Sigmoid colon (tissue), 7 donors: ENCODE measurements around the gene AGBL1. TPM values are rescaled to one million over a fixed set of nuclear protein-coding genes. Genes with fewer than 3 reads are reported as not detected.

Experiments used
- DNase-seq: peaks from one replicate; pipeline ENCODE4 v3.0.0-alpha.2; 2019
- H3K27ac ChIP-seq, 4 donors: fragments of 200-600 bp; sonication (generic); one replicate each; pipeline ENCODE4 v1.5.1; 2016 to 2019; ENCODE audit warnings: mild to moderate bottlenecking in 1 of 4
- H3K27me3 ChIP-seq, 3 donors: fragments of 200-600 bp; sonication (generic); one replicate each; pipeline ENCODE4 v1.5.1; 2019; ENCODE audit warnings: mild to moderate bottlenecking in 1 of 3
- H3K36me3 ChIP-seq, 4 donors: fragments of 200-600 bp; sonication (generic); one replicate each; pipeline ENCODE4 v1.5.1; 2016 to 2019
- H3K4me1 ChIP-seq, 4 donors: fragments of 200-600 bp; sonication (generic); one replicate each; pipeline ENCODE4 v1.5.1; 2017 to 2019
- H3K4me3 ChIP-seq, 4 donors: fragments of 200-600 bp; sonication (generic); one replicate each; pipeline ENCODE4 v1.5.1; 2017 to 2019; ENCODE audit warnings: mild to moderate bottlenecking in 2 of 4, moderate library complexity in 1 of 4
- H3K9me3 ChIP-seq, 4 donors: fragments of 200-600 bp in 3 of 4; sonication (generic) in 3 of 4; one replicate each; pipeline versions ENCODE4 v1.5.1 to v1.6.1; 2013 to 2019
- CTCF ChIP-seq, 4 experiments: fragments of 450-650 bp in 3 of 4; fragments of 200-600 bp in 1 of 4; IDR thresholded peaks; one replicate each; pipeline ENCODE4 v1.5.1; 2016 to 2019; ENCODE audit warnings: antibody characterized with exemption in 4 of 4, mild to moderate bottlenecking in 3 of 4, moderate library complexity in 2 of 4
- EP300 ChIP-seq, 4 donors: sonication (generic); formaldehyde crosslinking; IDR thresholded peaks; one replicate each; pipeline ENCODE4 v1.6.1; 2017; ENCODE audit warnings: antibody characterized with exemption in 4 of 4
- POLR2A ChIP-seq, 2 donors: fragments of 450-650 bp; IDR thresholded peaks; one replicate each; pipeline ENCODE4 v1.6.1; 2016; ENCODE audit warnings: antibody characterized with exemption in 2 of 2, mild to moderate bottlenecking in 2 of 2, moderate library complexity in 2 of 2
- POLR2AphosphoS5 ChIP-seq, 4 donors: sonication (generic); formaldehyde crosslinking; IDR thresholded peaks; one replicate each; pipeline ENCODE4 v1.6.1; 2017; ENCODE audit warnings: antibody characterized with exemption in 4 of 4
- WGBS, 2 donors: extraction: QIAGEN DNeasy Blood & Tissue Kit; methylation state at CpG; one replicate each; pipeline ENCODE4 v1.1.7; 2013; 5-methylcytosine and 5-hydroxymethylcytosine counted together
- intact Hi-C: fragments of 100-400 bp; cut with DNase I; formaldehyde crosslinking; loops from one replicate; pipeline ENCODE4 v1.15.1; 2023
- polyA plus RNA-seq, 3 donors: library from polyadenylated mRNA; stranded (reverse); fragments of 200-250 nt; gene quantifications; one replicate each; pipeline ENCODE4 v1.2.3, GENCODE V29; 2013
- total RNA-seq, 4 donors: library from RNA; depleted of rRNA; stranded (reverse); fragments of >200 nt; gene quantifications; one replicate each; pipeline ENCODE4 v1.1.0, GENCODE V29; 2016
- donor health status: healthy with polysubstance abuse.
- donor health status: Bipolar disorder and iron deficiency.
- donor health status: healthy.

Gene AGBL1
- total and polyA plus RNA-seq, 7 donors, result 0.16 to 0.28 TPM; not detected in 5

GRCh38 chr15:86382341-86382740, 302.7 kb downstream of the AGBL1 start:
- WGBS, 2 donors, result 71 to 84% methylated on average over 5 of the region's 5 CpGs
- no peaks in the 10 kb centered on the region for H3K36me3 ChIP-seq
- intact Hi-C loops, result no loop called here
- H3K27me3 ChIP-seq, result no peaks in the 10 kb centered on the region
- H3K27ac ChIP-seq, result no peak overlapping the region
- no peak overlapping the region for H3K4me3 ChIP-seq
- H3K4me1 ChIP-seq, result no peaks in the 10 kb centered on the region
- no peaks in the 10 kb centered on the region for H3K9me3 ChIP-seq
- no peak for DNase-seq
- TF ChIP-seq CTCF (IDR thresholded peaks at IDR 0.05) (no peak), EP300 (IDR thresholded peaks at IDR 0.05) (no peak), POLR2A (IDR thresholded peaks at IDR 0.05) (no peak), POLR2AphosphoS5 (IDR thresholded peaks at IDR 0.05) (no peak)

- Histone ChIP-seq H3K27ac (no peak overlapping the region), H3K9me3 (no peaks in the 10 kb centered on the region), H3K4me3 (no peak overlapping the region), H3K36me3 (no peaks in the 10 kb centered on the region), H3K4me1 (no peaks in the 10 kb centered on the region), H3K27me3 (no peaks in the 10 kb centered on the region)
- no peak for DNase-seq
- 80 to 89% methylated on average over 6 of the region's 6 CpGs for WGBS, 2 donors
- TF ChIP-seq EP300 (IDR thresholded peaks at IDR 0.05), result no peak
- TF ChIP-seq CTCF (IDR thresholded peaks at IDR 0.05), result no peak
- no peak for TF ChIP-seq POLR2A (IDR thresholded peaks at IDR 0.05)
- TF ChIP-seq POLR2AphosphoS5 (IDR thresholded peaks at IDR 0.05), result no peak
- intact Hi-C loops, result no loop called here
These were observed 303.9 kb downstream of the AGBL1 start for GRCh38 chr15:86383611-86384010.

- Histone ChIP-seq H3K9me3 (no peaks in the 10 kb centered on the region), H3K27me3 (no peaks in the 10 kb centered on the region), H3K36me3 (no peaks in the 10 kb centered on the region), H3K4me3 (no peak overlapping the region), H3K4me1 (no peaks in the 10 kb centered on the region), H3K27ac (no peak overlapping the region)
- TF ChIP-seq POLR2A (IDR thresholded peaks at IDR 0.05) (no peak), CTCF (IDR thresholded peaks at IDR 0.05) (no peak), POLR2AphosphoS5 (IDR thresholded peaks at IDR 0.05) (no peak), EP300 (IDR thresholded peaks at IDR 0.05) (no peak)
- 73 to 77% methylated on average over 6 of the region's 6 CpGs for WGBS, 2 donors
- intact Hi-C loops, result no loop called here
- DNase-seq, result no peak
These were observed 304.5 kb downstream of the AGBL1 start for GRCh38 chr15:86384186-86384585.

- Histone ChIP-seq H3K4me3 (no peak overlapping the region), H3K27ac (no peak overlapping the region), H3K9me3 (no peaks in the 10 kb centered on the region), H3K36me3 (no peaks in the 10 kb centered on the region), H3K4me1 (no peaks in the 10 kb centered on the region), H3K27me3 (no peaks in the 10 kb centered on the region)
- 86% methylated on average over 1 of the region's 1 CpG for WGBS, 2 donors
- intact Hi-C loops, result no loop called here
- TF ChIP-seq POLR2AphosphoS5 (IDR thresholded peaks at IDR 0.05), result no peak
- TF ChIP-seq CTCF (IDR thresholded peaks at IDR 0.05), result no peak
- no peak for TF ChIP-seq EP300 (IDR thresholded peaks at IDR 0.05)
- TF ChIP-seq POLR2A (IDR thresholded peaks at IDR 0.05), result no peak
- no peak for DNase-seq
These were observed 312.6 kb downstream of the AGBL1 start for GRCh38 chr15:86392296-86392695.

- intact Hi-C loops, result no loop called here
- H3K27ac ChIP-seq, result no peak overlapping the region
- TF ChIP-seq POLR2AphosphoS5 (IDR thresholded peaks at IDR 0.05) (no peak), CTCF (IDR thresholded peaks at IDR 0.05) (no peak), EP300 (IDR thresholded peaks at IDR 0.05) (no peak), POLR2A (IDR thresholded peaks at IDR 0.05) (no peak)
- WGBS, 2 donors, result 60 to 72% methylated on average over 2 of the region's 2 CpGs
- H3K9me3 ChIP-seq, result no peaks in the 10 kb centered on the region
- DNase-seq, result no peak
- H3K27me3 ChIP-seq, result no peaks in the 10 kb centered on the region
- no peaks in the 10 kb centered on the region for H3K36me3 ChIP-seq
- no peaks in the 10 kb centered on the region for H3K4me1 ChIP-seq
- H3K4me3 ChIP-seq, result no peak overlapping the region
These were observed 313.2 kb downstream of the AGBL1 start for GRCh38 chr15:86392874-86393273.
